Smooth muscle cell (in vitro differentiated cells): ENCODE measurements around the gene WDR1. TPM values are rescaled to one million over a fixed set of nuclear protein-coding genes. Genes with fewer than 3 reads are reported as not detected.

Source experiments
- DNase-seq: peaks from one replicate; lab custom pipeline; 2025; ENCODE audit not compliant: unreplicated experiment; lab: John Stamatoyannopoulos, UW
- H2AFZ ChIP-seq: fragments of 200-600 bp; sonication (generic); 2 replicates; pipeline ENCODE4 v1.6.0; 2016; ENCODE audit warnings: antibody characterized with exemption, low read depth, mild to moderate bottlenecking
- H3F3A ChIP-seq: fragments of 200-600 bp; sonication (generic); 2 replicates; pipeline ENCODE4 v1.6.0; 2017; ENCODE audit warnings: antibody characterized with exemption, low read depth
- H3K27ac ChIP-seq: fragments of 200-600 bp; sonication (generic); 2 replicates; pipeline ENCODE4 v1.5.1; 2016; ENCODE audit warnings: low read depth, mild to moderate bottlenecking
- H3K27me3 ChIP-seq: fragments of 200-600 bp; sonication (generic); 2 replicates; pipeline ENCODE4 v1.6.1; 2016; ENCODE audit warnings: low read depth, mild to moderate bottlenecking
- H3K36me3 ChIP-seq: fragments of 200-600 bp; sonication (generic); 2 replicates; pipeline ENCODE4 v1.5.1; 2016; ENCODE audit warnings: low read depth
- H3K4me1 ChIP-seq: fragments of 200-600 bp; sonication (generic); 2 replicates; pipeline ENCODE4 v1.5.1; 2016; ENCODE audit warnings: low read depth
- H3K4me2 ChIP-seq: fragments of 200-600 bp; sonication (generic); 2 replicates; pipeline ENCODE4 v1.6.0; 2016; ENCODE audit warnings: mild to moderate bottlenecking
- H3K4me3 ChIP-seq: fragments of 200-600 bp; sonication (generic); 2 replicates; pipeline ENCODE4 v1.5.1; 2016; ENCODE audit warnings: mild to moderate bottlenecking
- H3K79me2 ChIP-seq: fragments of 200-600 bp; sonication (generic); 2 replicates; pipeline ENCODE4 v1.6.0; 2016; ENCODE audit warnings: low read depth, mild to moderate bottlenecking
- H3K9ac ChIP-seq: fragments of 200-600 bp; sonication (generic); 2 replicates; pipeline ENCODE4 v1.6.0; 2016; ENCODE audit warnings: low read depth
- H3K9me3 ChIP-seq: fragments of 200-600 bp; sonication (generic); replicated peaks from 2 replicates; pipeline ENCODE4 v1.5.1; 2016; ENCODE audit warnings: low read depth
- H4K20me1 ChIP-seq: fragments of 200-600 bp; sonication (generic); 2 replicates; pipeline ENCODE4 v1.6.0; 2016; ENCODE audit warnings: low read depth
- whole genome bisulfite sequencing: methylation state at CpG from one replicate; pipeline ENCODE4 v1.1.7; 2016; ENCODE audit warnings: low lambda C conversion rate; 5-methylcytosine and 5-hydroxymethylcytosine counted together
- polyA plus RNA-seq: library from polyadenylated mRNA; unstranded; fragments of >200 nt; fragmentation: Nextera tagmentation; extraction: Ambion mirVana; gene quantifications from 2 replicates; pipeline ENCODE4 v1.2.1, GENCODE V29; 2016
- total RNA-seq: library from RNA; depleted of rRNA; stranded (reverse); fragments of >200 nt; gene quantifications from 2 replicates; pipeline ENCODE4 v1.2.3, GENCODE V29; 2014
- TF ChIP-seq, protein P1 (sequence below): fragments of 200-600 bp; sonication (generic); IDR thresholded peaks from 2 replicates; pipeline ENCODE4 v1.5.1; 2017; ENCODE audit warnings: borderline replicate concordance, mild to moderate bottlenecking, antibody characterized with exemption; ENCODE audit not compliant: insufficient read depth, poor library complexity, severe bottlenecking

The WDR1 gene
- total and polyA plus RNA-seq, 2 experiments from 2014 or later = 259 to 273 TPM

- Histone ChIP-seq H3K36me3 (no peaks in the 10 kb centered on the region), H3K27ac (no peak overlapping the region), H4K20me1 (no peaks in the 10 kb centered on the region), H3F3A (no peaks in the 10 kb centered on the region), H3K4me1 (peaks cover 6% of the 10 kb centered on the region), H3K79me2 (no peaks in the 10 kb centered on the region), H3K9me3 (no peaks in the 10 kb centered on the region), H3K4me3 (no peak overlapping the region), H3K4me2 (no peak overlapping the region), H3K9ac (no peak overlapping the region), H3K27me3 (no peaks in the 10 kb centered on the region), H2AFZ (no peak overlapping the region)
- 94% methylated on average over 15 of the region's 15 CpGs for WGBS
- DNase-seq = no peak
- TF ChIP-seq, protein P1, sequence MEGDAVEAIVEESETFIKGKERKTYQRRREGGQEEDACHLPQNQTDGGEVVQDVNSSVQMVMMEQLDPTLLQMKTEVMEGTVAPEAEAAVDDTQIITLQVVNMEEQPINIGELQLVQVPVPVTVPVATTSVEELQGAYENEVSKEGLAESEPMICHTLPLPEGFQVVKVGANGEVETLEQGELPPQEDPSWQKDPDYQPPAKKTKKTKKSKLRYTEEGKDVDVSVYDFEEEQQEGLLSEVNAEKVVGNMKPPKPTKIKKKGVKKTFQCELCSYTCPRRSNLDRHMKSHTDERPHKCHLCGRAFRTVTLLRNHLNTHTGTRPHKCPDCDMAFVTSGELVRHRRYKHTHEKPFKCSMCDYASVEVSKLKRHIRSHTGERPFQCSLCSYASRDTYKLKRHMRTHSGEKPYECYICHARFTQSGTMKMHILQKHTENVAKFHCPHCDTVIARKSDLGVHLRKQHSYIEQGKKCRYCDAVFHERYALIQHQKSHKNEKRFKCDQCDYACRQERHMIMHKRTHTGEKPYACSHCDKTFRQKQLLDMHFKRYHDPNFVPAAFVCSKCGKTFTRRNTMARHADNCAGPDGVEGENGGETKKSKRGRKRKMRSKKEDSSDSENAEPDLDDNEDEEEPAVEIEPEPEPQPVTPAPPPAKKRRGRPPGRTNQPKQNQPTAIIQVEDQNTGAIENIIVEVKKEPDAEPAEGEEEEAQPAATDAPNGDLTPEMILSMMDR = no peak
Measured at GRCh38 chr4:10066670-10067651, 49.6 kb downstream of the WDR1 start.

DNA sequence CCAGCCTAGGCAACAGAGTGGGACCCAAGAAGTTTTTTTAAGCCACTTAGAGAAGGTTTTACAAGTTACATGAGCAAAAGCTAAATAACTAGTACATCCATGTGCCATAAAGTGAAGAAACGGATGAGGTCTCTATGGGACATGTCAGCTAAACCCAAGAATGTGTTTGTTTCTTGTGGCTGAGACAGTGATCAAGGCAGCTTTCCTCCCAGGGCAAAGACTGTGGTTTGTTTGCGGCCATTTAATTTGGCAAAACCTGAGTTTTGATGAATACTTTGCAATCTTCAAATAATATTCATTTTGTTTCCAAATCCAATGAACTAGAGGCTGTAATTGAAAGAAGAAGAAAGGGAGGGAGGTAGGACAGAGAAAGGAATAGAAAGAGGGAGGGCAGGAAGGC is 50.4 kb downstream of the WDR1 start:
- Histone ChIP-seq H3K4me1 (peaks cover 6% of the 10 kb centered on the region), H4K20me1 (no peaks in the 10 kb centered on the region), H3K4me3 (no peak overlapping the region), H3K9me3 (no peaks in the 10 kb centered on the region), H3F3A (no peaks in the 10 kb centered on the region), H3K9ac (no peak overlapping the region), H3K79me2 (no peaks in the 10 kb centered on the region), H3K36me3 (no peaks in the 10 kb centered on the region), H3K27ac (no peak overlapping the region), H3K27me3 (no peaks in the 10 kb centered on the region), H2AFZ (no peak overlapping the region), H3K4me2 (no peak overlapping the region)
- no peak for DNase-seq
- TF ChIP-seq, protein P1 = no peak
- WGBS = 67% methylated on average over 2 of the region's 2 CpGs

DNA sequence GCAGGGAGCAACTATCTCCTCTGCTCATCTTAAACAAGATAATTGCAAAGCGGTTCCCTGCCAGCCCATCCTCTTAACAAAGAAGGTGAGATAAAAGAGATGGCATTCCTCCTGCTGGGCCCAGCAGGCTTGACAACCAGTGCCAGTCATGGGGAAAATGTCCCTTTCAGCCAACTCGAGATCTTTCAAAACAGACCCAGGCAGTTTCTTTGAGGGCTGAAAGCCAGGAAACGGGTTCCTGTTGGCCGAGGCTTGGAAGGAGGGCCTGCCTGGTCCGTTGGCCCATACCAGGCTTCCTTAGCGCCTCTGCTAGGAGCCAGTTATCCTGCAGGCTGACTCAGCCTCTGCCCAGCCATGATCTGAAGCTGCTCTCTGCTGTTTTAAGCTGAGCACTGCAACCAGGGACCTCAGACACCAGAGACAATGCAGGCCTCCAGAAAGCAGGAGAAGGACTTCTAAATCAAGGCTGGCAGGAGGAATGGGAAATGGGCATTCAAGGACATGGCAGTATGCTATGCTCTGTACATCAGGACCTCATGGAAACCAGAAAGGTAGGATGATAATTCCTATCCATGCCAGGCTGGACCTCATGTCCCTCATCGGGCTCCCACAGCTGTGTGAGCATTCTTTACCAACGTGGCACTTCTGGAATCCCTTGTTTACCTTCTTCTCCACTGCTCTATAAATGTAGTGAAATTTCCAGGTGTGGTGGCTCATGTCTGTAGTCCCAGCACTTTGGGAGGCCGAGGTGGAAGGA is 52.9 kb downstream of the WDR1 start:
- 40% methylated on average over 9 of the region's 9 CpGs for WGBS
- Histone ChIP-seq H3K27ac (no peak overlapping the region), H3K9me3 (no peaks in the 10 kb centered on the region), H3K79me2 (no peaks in the 10 kb centered on the region), H3K4me3 (no peak overlapping the region), H2AFZ (no peak overlapping the region), H3K27me3 (no peaks in the 10 kb centered on the region), H3F3A (no peaks in the 10 kb centered on the region), H3K4me2 (no peak overlapping the region), H3K4me1 (peaks cover 6% of the 10 kb centered on the region), H4K20me1 (no peaks in the 10 kb centered on the region), H3K36me3 (no peaks in the 10 kb centered on the region), H3K9ac (no peak overlapping the region)
- TF ChIP-seq, protein P1 = peak; percentile 47
- peak; percentile 6 for DNase-seq
